A549 (cell line): ENCODE measurements around the gene PTPN6. TPM values are rescaled to one million over a fixed set of nuclear protein-coding genes. Genes with fewer than 3 reads are reported as not detected.
A peak's percentile ranks its signal among the peaks of the same experiment; 100 is the strongest.

Experiments
- ATAC-seq, 2 experiments: fragments of 200-7000 bp in 1 of 2; fragments of >200 bp in 1 of 2; cut with Nextera tagmentation in 1 of 2; cut with Tn5 transposase in 1 of 2; 3 replicates each; pipeline versions ENCODE4 v1.8.0 to v1.9.1; 2018 to 2020; ENCODE audit warnings: mild to moderate bottlenecking in 1 of 2, moderate library complexity in 1 of 2
- CTCF ChIA-PET: fragments of 300-600 bp; sonication (Branson Sonifier 250); formaldehyde crosslinking; extraction: SDS; loops from one replicate; lab custom pipeline; 2021; ENCODE audit warnings: antibody characterized with exemption, inconsistent platforms; lab: Yijun Ruan, JAX
- POLR2A ChIA-PET: fragments of 350-600 bp; formaldehyde crosslinking; extraction: SDS; loops from one replicate; lab custom pipeline; 2021; ENCODE audit warnings: antibody characterized with exemption, inconsistent platforms; lab: Yijun Ruan, JAX
- DNase-seq, 2 experiments: peaks; one replicate each; pipeline versions ENCODE4 v3.0.0 to v3.0.0-alpha.2; 2011 to 2016; ENCODE audit warnings: low read depth in 1 of 2, low spot score in 1 of 2
- FAIRE-seq: peaks from 2 replicates; lab custom pipeline; 2011; peaks lifted over from hg19 to GRCh38; lab: Jason Lieb, UNC
- H3K27ac ChIP-seq, 2 experiments: fragments of >200 bp; sonication (Bioruptor Twin); formaldehyde crosslinking; 3 replicates each; pipeline ENCODE4 v1.5.1; 2016 to 2017
- H3K4me1 ChIP-seq: fragments of >200 bp; sonication (Bioruptor Twin); formaldehyde crosslinking; 3 replicates; pipeline ENCODE4 v1.6.1; 2016
- H3K4me2 ChIP-seq: fragments of >200 bp; sonication (Bioruptor Twin); formaldehyde crosslinking; 3 replicates; pipeline ENCODE4 v1.6.1; 2016
- H3K4me3 ChIP-seq: fragments of >200 bp; sonication (Bioruptor Twin); formaldehyde crosslinking; 3 replicates; pipeline ENCODE4 v1.5.1; 2016
- H3K9me3 ChIP-seq: fragments of >200 bp; sonication (Bioruptor Twin); formaldehyde crosslinking; 3 replicates; pipeline ENCODE4 v1.6.1; 2016
- ATOH8 ChIP-seq: fragments of 250-450 bp; sonication (Bioruptor Pico); IDR thresholded peaks from 2 replicates; pipeline ENCODE4 v1.5.0; 2020; ENCODE audit warnings: low read depth, mild to moderate bottlenecking, moderate library complexity
- BCL3 ChIP-seq: fragments of >200 bp; sonication (Bioruptor Twin); formaldehyde crosslinking; IDR thresholded peaks from 3 replicates; pipeline ENCODE4 v1.6.1; 2016
- BHLHE40 ChIP-seq: IDR thresholded peaks from 2 replicates; pipeline ENCODE4 v1.6.1; 2012; ENCODE audit warnings: low read depth, low read length, inconsistent platforms
- CBX2 ChIP-seq: fragments of 200-600 bp; sonication (generic); IDR thresholded peaks from 2 replicates; pipeline ENCODE4 v1.6.1; 2016; ENCODE audit warnings: low read depth, mild to moderate bottlenecking, borderline replicate concordance
- CBX8 ChIP-seq: fragments of 200-600 bp; sonication (generic); IDR thresholded peaks from 2 replicates; pipeline ENCODE4 v1.6.1; 2016
- CHD4 ChIP-seq: fragments of 200-600 bp; sonication (generic); IDR thresholded peaks from 2 replicates; pipeline ENCODE4 v1.6.1; 2016; ENCODE audit warnings: antibody characterized with exemption, mild to moderate bottlenecking, borderline replicate concordance
- ESRRA ChIP-seq: fragments of 150-350 bp; IDR thresholded peaks from 2 replicates; pipeline ENCODE4 v1.6.1; 2014; ENCODE audit warnings: mild to moderate bottlenecking, low read length, borderline replicate concordance
- HMGXB4 ChIP-seq: fragments of 250-450 bp; sonication (Bioruptor Pico); IDR thresholded peaks from 2 replicates; pipeline ENCODE4 v1.5.0; 2021; ENCODE audit warnings: mild to moderate bottlenecking, moderate library complexity, borderline replicate concordance
- HOXB13 ChIP-seq: fragments of 250-450 bp; sonication (Bioruptor Pico); IDR thresholded peaks from 2 replicates; pipeline ENCODE4 v1.5.0; 2020; ENCODE audit warnings: low read depth, mild to moderate bottlenecking, moderate library complexity
- HOXB5 ChIP-seq: fragments of 250-450 bp; sonication (Bioruptor Pico); IDR thresholded peaks from 2 replicates; pipeline ENCODE4 v1.5.0; 2020; ENCODE audit warnings: mild to moderate bottlenecking, moderate library complexity
- JUN ChIP-seq, 2 experiments: fragments of >200 bp; sonication (Bioruptor Twin); formaldehyde crosslinking; IDR thresholded peaks; 2 replicates in 1 of 2; 3 replicates in 1 of 2; pipeline ENCODE4 v1.6.1; 2016 to 2017
- JUNB ChIP-seq: fragments of >200 bp; sonication (Bioruptor Twin); formaldehyde crosslinking; IDR thresholded peaks from 2 replicates; pipeline ENCODE4 v1.6.1; 2016
- KDM1A ChIP-seq: fragments of 200-600 bp; sonication (generic); IDR thresholded peaks from 2 replicates; pipeline ENCODE4 v1.6.1; 2016; ENCODE audit warnings: low read depth, mild to moderate bottlenecking
- MAX ChIP-seq: IDR thresholded peaks from 2 replicates; pipeline ENCODE4 v1.6.1; 2012
- NFE2L2 ChIP-seq: fragments of 150-350 bp; conservative IDR thresholded peaks from 2 replicates; pipeline ENCODE4 v1.6.1; 2014; ENCODE audit warnings: low read length
- NR3C1 ChIP-seq: fragments of >200 bp; sonication (Bioruptor Twin); formaldehyde crosslinking; IDR thresholded peaks from 3 replicates; pipeline ENCODE4 v1.6.1; 2017
- PBX3 ChIP-seq: IDR thresholded peaks from 2 replicates; pipeline ENCODE4 v1.6.1; 2012
- POLR2AphosphoS2 ChIP-seq: conservative IDR thresholded peaks from 2 replicates; pipeline ENCODE4 v1.6.1; 2012; ENCODE audit warnings: low read length, improper control_type of control experiment, inconsistent platforms
- RAD21 ChIP-seq, 2 experiments: fragments of >200 bp in 1 of 2; sonication (Bioruptor Twin) in 1 of 2; formaldehyde crosslinking in 1 of 2; IDR thresholded peaks in 1 of 2; conservative IDR thresholded peaks in 1 of 2; 2 replicates in 1 of 2; 3 replicates in 1 of 2; pipeline ENCODE4 v1.6.1; 2012 to 2018; ENCODE audit warnings: inconsistent platforms in 1 of 2
- RCOR1 ChIP-seq: fragments of 150-350 bp; IDR thresholded peaks from 2 replicates; pipeline ENCODE4 v1.6.1; 2014; ENCODE audit warnings: antibody characterized with exemption, low read length, low read depth
- RNF2 ChIP-seq: fragments of 200-600 bp; sonication (generic); IDR thresholded peaks from 2 replicates; pipeline ENCODE4 v1.6.1; 2016; ENCODE audit warnings: low read depth, mild to moderate bottlenecking, antibody characterized with exemption, moderate library complexity, borderline replicate concordance
- SREBF2 ChIP-seq: fragments of 450-650 bp; IDR thresholded peaks from 2 replicates; pipeline ENCODE4 v1.6.1; 2014; ENCODE audit warnings: mild to moderate bottlenecking, moderate library complexity
- USF2 ChIP-seq: fragments of 450-650 bp; IDR thresholded peaks from 2 replicates; pipeline ENCODE4 v1.6.1; 2014; ENCODE audit warnings: antibody characterized with exemption
- ZFP36 ChIP-seq: fragments of 450-650 bp; IDR thresholded peaks from 2 replicates; pipeline ENCODE4 v1.6.1; 2014; ENCODE audit warnings: borderline replicate concordance; ENCODE audit not compliant: partially characterized antibody
- ZNF302 ChIP-seq: fragments of 250-450 bp; sonication (Bioruptor Pico); IDR thresholded peaks from 2 replicates; pipeline ENCODE4 v1.9.0; 2021; ENCODE audit warnings: inconsistent platforms, mild to moderate bottlenecking, moderate library complexity
- WGBS: methylation state at CpG from one replicate; pipeline ENCODE4 v1.1.6; 2017; ENCODE audit errors: missing lambda C conversion rate; 5-methylcytosine and 5-hydroxymethylcytosine counted together
- polyA plus RNA-seq, 4 experiments: library from polyadenylated mRNA; depleted of rRNA in 3 of 4; stranded (reverse); fragments of >200 nt; fragmentation: RNase III in 1 of 4; extraction: RNeasy Plus Mini Kit Qiagen cat#74134 plus additional on column Dnase treatment in 1 of 4; gene quantifications; 2 replicates in 3 of 4; 3 replicates in 1 of 4; pipeline ENCODE4 v1.2.3, GENCODE V29; 2011 to 2017

PTPN6 gene
- polyA plus RNA-seq, 2 of the 4 experiments (the other 2 are of a cell fraction): 15.1 to 18.9 TPM

GRCh38 chr12:6935371-6936193 lies 15.6 kb upstream of the PTPN6 start:
- H3K27ac ChIP-seq: peak overlapping the region in 1 of 2 experiments; percentile 14; a peak in 2 of 6 replicates
- POLR2A ChIA-PET: interaction anchor here (0.6 to 3.8 kb wide), 2 partner anchors 7 to 10 kb away, joined by 3 to 44 read pairs; partner anchors contain the start of gene ATN1

GRCh38 chr12:6936194-6936635 lies 14.9 kb upstream of the PTPN6 start:
- WGBS: 96% methylated on average over 3 of the region's 3 CpGs
- FAIRE-seq: no peak
- H3K27ac ChIP-seq: peak overlapping the region in 1 of 2 experiments; percentile 14; a peak in 2 of 6 replicates
- H3K9me3 ChIP-seq: no peaks in the 10 kb centered on the region
- ATAC-seq: no peak
- peaks cover 45% of the 10 kb centered on the region for H3K4me1 ChIP-seq
- TF ChIP-seq CHD4: no peak
- no peak for TF ChIP-seq ZNF302 (CRISPR knock-in tag)
- TF ChIP-seq SREBF2: no peak
- no peak for TF ChIP-seq JUNB
- TF ChIP-seq PBX3: no peak
- TF ChIP-seq NFE2L2: no peak
- TF ChIP-seq MAX: no peak
- TF ChIP-seq RAD21 (conservative IDR thresholded peaks at IDR 0.05 in 1 of 2, IDR thresholded peaks at IDR 0.05 in 1 of 2): no peak
- TF ChIP-seq ESRRA: no peak
- TF ChIP-seq BHLHE40: no peak
- TF ChIP-seq HOXB5: no peak
- no peak for TF ChIP-seq ATOH8 (CRISPR knock-in tag)
- H3K4me3 ChIP-seq: no peak overlapping the region
- no peak overlapping the region for H3K4me2 ChIP-seq
- no peak for DNase-seq
- ChIA-PET CTCF (interaction anchor here (1.4 to 22.6 kb wide), 4 partner anchors 6 to 72 kb away, joined by 4 to 370 read pairs (median 276); partner anchors contain the start of genes ATN1, C12orf57, PTPN6 and RNU7-1), POLR2A (interaction anchor here (0.6 to 3.8 kb wide), 2 partner anchors 8 to 11 kb away, joined by 3 to 44 read pairs; partner anchors contain the start of gene ATN1)

More at GRCh38 chr12:6935371-6936193, 15.6 kb upstream of the PTPN6 start:
- no peak overlapping the region for H3K4me3 ChIP-seq
- H3K9me3 ChIP-seq: no peaks in the 10 kb centered on the region
- FAIRE-seq: no peak
- no peak for DNase-seq
- no peak for ATAC-seq
- H3K4me2 ChIP-seq: no peak overlapping the region
- H3K4me1 ChIP-seq: peaks cover 49% of the 10 kb centered on the region
- CTCF ChIA-PET: interaction anchor here (1.4 to 22.6 kb wide), 5 partner anchors 7 to 72 kb away, joined by 4 to 370 read pairs (median 183); partner anchors contain the start of genes ATN1, C12orf57, PTPN6 and RNU7-1
- WGBS: 86% methylated on average over 14 of the region's 14 CpGs
- TF ChIP-seq NR3C1 (no peak), HOXB5 (no peak), POLR2AphosphoS2 (no peak), CBX2 (no peak), HMGXB4 (no peak), RNF2 (no peak), RAD21 (conservative IDR thresholded peaks at IDR 0.05 in 1 of 2, IDR thresholded peaks at IDR 0.05 in 1 of 2) (no peak), BCL3 (no peak), RCOR1 (no peak), USF2 (no peak), ZFP36 (no peak), KDM1A (no peak), HOXB13 (CRISPR knock-in tag) (no peak), CBX8 (no peak), SREBF2 (no peak), JUN (IDR thresholded peaks at IDR 0.05) (no peak), JUNB (no peak), NFE2L2 (no peak)
